ENCODE results near the gene CMKLR1.

Gene CMKLR1

GRCh38 chr12:108313606-108314351 lies 25.3 kb downstream of the CMKLR1 start:
- no peak for DNase-seq

GRCh38 chr12:108313241-108313605 lies 25.9 kb downstream of the CMKLR1 start:
- DNase-seq = no peak

- no peak for DNase-seq
Measured at GRCh38 chr12:108312693-108313189, 26.4 kb downstream of the CMKLR1 start.

GRCh38 chr12:108312073-108312659 lies 26.9 kb downstream of the CMKLR1 start:
- DNase-seq = no peak

- DNase-seq = no peak
Measured at GRCh38 chr12:108311605-108312004, 27.5 kb downstream of the CMKLR1 start.

GRCh38 chr12:108310489-108310888 lies 28.6 kb downstream of the CMKLR1 start:
- DNase-seq = no peak

GRCh38 chr12:108309674-108310312 lies 29.3 kb downstream of the CMKLR1 start:
- no peak for DNase-seq

GRCh38 chr12:108308395-108309085 lies 30.6 kb downstream of the CMKLR1 start:
- no peak for DNase-seq

- DNase-seq = no peak
Measured at GRCh38 chr12:108307006-108307405, 32.1 kb downstream of the CMKLR1 start.

GRCh38 chr12:108306506-108306905 lies 32.6 kb downstream of the CMKLR1 start:
- DNase-seq = no peak

GRCh38 chr12:108305991-108306501 lies 33.1 kb downstream of the CMKLR1 start:
- DNase-seq = no peak

- no peak for DNase-seq
Measured at GRCh38 chr12:108305520-108305919, 33.6 kb downstream of the CMKLR1 start.

GRCh38 chr12:108304633-108305032 lies 34.5 kb downstream of the CMKLR1 start:
- no peak for DNase-seq

- DNase-seq = no peak
Measured at GRCh38 chr12:108303703-108304102, 35.4 kb downstream of the CMKLR1 start.

GRCh38 chr12:108302403-108303311 lies 36.5 kb downstream of the CMKLR1 start:
- DNase-seq = peak; percentile 48 to 59

GRCh38 chr12:108302016-108302402 lies 37.1 kb downstream of the CMKLR1 start:
- DNase-seq = no peak

GRCh38 chr12:108301346-108301745 lies 37.8 kb downstream of the CMKLR1 start:
- no peak for DNase-seq

- no peak for DNase-seq
Measured at GRCh38 chr12:108299980-108300696, 39.0 kb downstream of the CMKLR1 start.

GRCh38 chr12:108299516-108299915 lies 39.6 kb downstream of the CMKLR1 start:
- DNase-seq = no peak

GRCh38 chr12:108298761-108299275 lies 40.3 kb downstream of the CMKLR1 start:
- no peak for DNase-seq

Data from NCI-H526 (cell line).